Measurements from ENCODE around the gene ELMO2. TPM values are rescaled to one million over a fixed set of nuclear protein-coding genes. Genes with fewer than 3 reads are reported as not detected.
A peak's percentile ranks its signal among the peaks of the same experiment; 100 is the strongest.

Gene ELMO2
- total RNA-seq, 1 donor from 2014 or later, result 45.6 TPM

DNA sequence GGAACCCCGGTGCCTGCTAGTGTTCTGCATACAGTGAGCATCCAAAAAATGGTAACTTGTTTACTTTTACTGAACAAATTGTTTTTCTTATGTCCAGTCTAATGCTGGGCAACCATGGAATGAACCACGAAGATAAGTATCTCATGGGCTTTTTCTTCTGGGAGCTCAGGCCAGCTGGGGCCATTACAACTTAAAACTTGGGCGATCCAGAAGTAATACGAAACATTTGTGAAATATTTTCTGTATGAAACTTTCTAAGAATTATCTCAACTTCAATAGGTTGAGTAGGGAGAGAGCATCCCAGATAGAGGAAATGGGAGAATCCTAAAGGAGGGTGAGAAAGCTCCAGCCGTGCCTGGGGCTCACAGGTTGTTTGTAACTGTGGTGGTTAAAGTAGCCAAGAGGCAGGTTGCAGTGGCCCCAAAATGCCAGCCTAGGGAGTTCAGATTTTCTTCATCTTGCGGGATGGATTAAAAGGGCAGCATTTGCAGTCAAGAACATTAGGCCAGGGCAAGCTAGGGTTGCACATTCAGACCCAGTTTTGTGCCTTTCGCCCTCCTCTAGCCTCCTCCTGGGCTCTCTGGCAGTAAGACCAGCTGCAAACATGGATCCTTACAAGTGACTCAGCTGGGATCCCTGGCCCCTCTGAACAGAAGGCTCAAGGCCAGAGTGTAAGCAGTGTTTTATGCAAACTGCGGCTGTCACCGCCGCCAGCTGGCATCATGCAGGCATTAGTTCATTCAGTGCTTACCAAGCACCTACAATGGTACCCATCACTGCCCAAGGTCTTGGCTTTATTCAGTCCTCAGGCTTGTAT, 41.5 kb downstream of the ELMO2 start:
- CTCF ChIA-PET, result interaction anchor here (0.9 to 2.2 kb wide), 4 partner anchors 15 to 58 kb away, joined by 3 to 13 read pairs (median 6); partner anchors contain the start of gene ELMO2
- peaks cover 71% of the 10 kb centered on the region for H3K36me3 Mint-ChIP-seq (ENCODE audit: low read depth)
- POLR2A ChIA-PET, result interaction anchor here (0.7 to 2.6 kb wide), 10 partner anchors 12 to 573 kb away, joined by 3 to 46 read pairs (median 5); partner anchors contain the start of genes ACOT8, DNTTIP1, ELMO2 and TP53RK

GRCh38 chr20:46363874-46364669, 42.3 kb downstream of the ELMO2 start:
- H3K36me3 Mint-ChIP-seq (ENCODE audit: low read depth), result peaks cover 68% of the 10 kb centered on the region

More for the DNA sequence above, 41.5 kb downstream of the ELMO2 start:
- ATAC-seq (ENCODE audit: low read depth) (no peak), DNase-seq (no peak)
- peak overlapping the region; percentile 93 for H3K4me3 Mint-ChIP-seq
- H3K9me3 Mint-ChIP-seq, result no peaks in the 10 kb centered on the region
- H3K27ac Mint-ChIP-seq, result peak overlapping the region; percentile 90
- no peak for TF ChIP-seq CTCF (IDR thresholded peaks at IDR 0.05)
- peaks cover 45% of the 10 kb centered on the region for H3K4me1 Mint-ChIP-seq
- no peaks in the 10 kb centered on the region for H3K27me3 Mint-ChIP-seq
- intact Hi-C loops (cut with micrococcal nuclease), result loop anchor here (1.0 to 10.0 kb wide), 2 partner anchors 41 to 570 kb away; partner anchors contain the start of genes DNTTIP1, ELMO2 and WFDC3

DNA sequence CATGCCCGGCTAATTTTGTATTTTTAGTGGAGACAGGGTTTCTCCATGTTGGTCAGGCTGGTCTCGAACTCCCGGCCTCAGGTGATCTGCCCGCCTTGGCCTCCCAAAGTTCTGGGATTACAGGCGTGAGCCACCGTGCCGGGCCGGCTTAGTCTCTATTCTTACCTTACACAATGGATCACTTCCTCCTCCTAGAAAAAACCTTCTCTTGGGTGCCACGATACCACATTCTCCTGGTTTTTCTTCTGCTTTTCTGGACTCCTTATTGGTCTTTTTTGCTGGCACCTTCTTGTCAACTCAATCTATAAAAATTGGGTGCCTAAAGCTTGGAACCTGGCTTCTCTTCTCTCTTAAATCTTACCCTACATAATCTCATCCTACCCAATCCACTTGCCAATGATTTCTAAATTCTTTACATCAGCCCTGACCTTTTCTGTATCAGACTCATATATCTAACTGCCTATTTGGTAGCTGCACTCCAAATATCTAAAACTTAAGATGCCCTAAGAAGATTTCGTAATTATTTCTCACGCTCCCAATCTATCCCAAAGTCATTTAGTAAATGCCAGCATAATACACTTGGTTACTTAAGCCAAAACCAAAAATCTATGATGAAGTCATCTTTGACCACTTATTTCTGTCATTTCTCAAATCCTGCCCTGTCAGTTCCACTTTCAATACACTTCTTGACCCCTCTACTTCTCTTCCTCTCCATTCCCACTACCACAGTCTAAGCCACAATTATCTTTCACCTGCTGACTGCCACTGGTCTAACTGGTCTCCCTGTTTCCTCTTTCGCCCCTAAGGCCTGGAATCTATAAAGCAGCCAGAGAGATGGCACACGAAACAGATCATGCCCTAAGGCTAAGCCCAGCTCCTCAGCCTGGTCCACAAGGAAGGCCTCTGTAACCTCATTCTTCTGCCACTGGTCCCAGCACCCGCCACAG, 43.2 kb downstream of the ELMO2 start:
- POLR2A ChIA-PET, result interaction anchor here (0.6 to 2.6 kb wide), 5 partner anchors 10 to 1232 kb away, joined by 3 to 46 read pairs (median 9); partner anchors contain the start of gene ELMO2

More at GRCh38 chr20:46363874-46364669, 42.3 kb downstream of the ELMO2 start:
- intact Hi-C loops (cut with micrococcal nuclease), result loop anchor here (1.0 to 10.0 kb wide), 2 partner anchors 42 to 569 kb away; partner anchors contain the start of genes DNTTIP1, ELMO2 and WFDC3
- peak; percentile 84 for DNase-seq
- POLR2A ChIA-PET, result interaction anchor here (0.6 to 2.6 kb wide), 16 partner anchors 11 to 1329 kb away, joined by 3 to 46 read pairs (median 4); partner anchors contain the start of genes ACOT8, DNTTIP1, ELMO2 and PCIF1
- peak; percentile 79 for ATAC-seq (ENCODE audit: low read depth)
- Mint-ChIP-seq H3K9me3 (no peaks in the 10 kb centered on the region), H3K4me3 (peak overlapping the region; percentile 93), H3K27me3 (no peaks in the 10 kb centered on the region), H3K4me1 (peaks cover 53% of the 10 kb centered on the region), H3K27ac (peak overlapping the region; percentile 90)
- no peak for TF ChIP-seq CTCF (IDR thresholded peaks at IDR 0.05)
- CTCF ChIA-PET, result interaction anchor here (0.9 to 2.2 kb wide), 4 partner anchors 15 to 57 kb away, joined by 3 to 13 read pairs (median 6); partner anchors contain the start of gene ELMO2

More for the DNA sequence above, 43.2 kb downstream of the ELMO2 start:
- Mint-ChIP-seq H3K27ac (peak overlapping the region; percentile 90), H3K36me3 (ENCODE audit: low read depth) (peaks cover 65% of the 10 kb centered on the region), H3K9me3 (no peaks in the 10 kb centered on the region), H3K27me3 (no peaks in the 10 kb centered on the region), H3K4me3 (peak overlapping the region; percentile 93), H3K4me1 (peaks cover 60% of the 10 kb centered on the region)
- DNase-seq, result no peak
- no peak for ATAC-seq (ENCODE audit: low read depth)
- CTCF ChIA-PET, result interaction anchor here (2.1 to 2.2 kb wide), 2 partner anchors 14 to 43 kb away, joined by 9 to 13 read pairs; partner anchors contain the start of gene ELMO2
- no peak for TF ChIP-seq CTCF (IDR thresholded peaks at IDR 0.05)
- intact Hi-C loops (cut with micrococcal nuclease), result loop anchor here (10.0 kb wide), 1 partner anchor 568 kb away; the partner anchor contains the start of genes DNTTIP1 and WFDC3

All from activated B cell treated with CpG ODN at 0.5 μM for 24 hours (primary cell).